ENCODE results near the gene FAM163A. TPM values are rescaled to one million over a fixed set of nuclear protein-coding genes. Genes with fewer than 3 reads are reported as not detected.

Gene FAM163A
- total RNA-seq, 1 experiment from 2014 or later, result not detected

GRCh38 chr1:179805291-179806195 is 62.5 kb downstream of the FAM163A start:
- H3K27ac ChIP-seq (ENCODE audit: low read depth, low read length), result no peak overlapping the region
- intact Hi-C loops (cut with micrococcal nuclease), result no loop called here

DNA sequence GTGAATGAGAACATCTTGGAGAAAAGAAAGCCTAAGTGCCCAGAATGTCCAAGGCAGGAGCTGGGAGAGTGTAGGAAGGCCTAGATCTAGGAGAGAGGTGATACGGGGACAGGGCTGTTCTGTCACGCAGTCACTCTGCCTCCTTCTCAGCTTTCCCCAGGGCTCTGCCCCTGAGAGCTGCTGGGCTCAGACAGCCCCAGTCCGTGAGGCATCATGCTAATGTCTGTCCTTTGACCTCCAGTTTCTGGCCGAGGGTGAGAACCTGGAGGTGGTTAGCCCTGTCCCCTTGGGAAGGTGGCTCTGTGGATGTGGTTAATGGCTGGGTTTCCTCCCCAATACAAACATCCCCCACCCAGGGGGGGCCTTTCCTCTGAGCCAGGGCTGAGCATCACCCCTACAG is 63.2 kb downstream of the FAM163A start:
- H3K4me1 ChIP-seq (ENCODE audit: control insufficient read depth in 1 of 2, insufficient read depth in 2 of 2, low read length in 2 of 2), result peaks cover 0 to 13% of the 10 kb centered on the region in 2 experiments; a peak in 2 of 4 replicates
- no peak for ATAC-seq
- H3K27ac ChIP-seq (ENCODE audit: low read depth, low read length), result no peak overlapping the region
- no peak overlapping the region for H3K4me3 ChIP-seq (replicated peaks in 1 of 2; ENCODE audit: low read depth in 1 of 2, low read length in 2 of 2)
- no peak overlapping the region for H3K9ac ChIP-seq (ENCODE audit: low read length)
- H2AFZ ChIP-seq (ENCODE audit: low read depth, low read length, poor library complexity, severe bottlenecking), result no peak overlapping the region
- no TSS peak for BruUV-seq (replicated peaks)
- H3K79me2 ChIP-seq (ENCODE audit: insufficient read depth, low read length), result no peaks in the 10 kb centered on the region
- TF ChIP-seq ATF3 (IDR thresholded peaks at IDR 0.05), result no peak
- H3K27me3 ChIP-seq (ENCODE audit: insufficient read depth, low read length), result 0 out of 2 replicates have a peak, but pooled peaks cover 4% of the 10 kb centered on the region
- no peaks in the 10 kb centered on the region for H3K9me3 ChIP-seq (ENCODE audit: control insufficient read depth in 1 of 2, insufficient read depth in 1 of 2, low read depth in 1 of 2, low read length in 2 of 2)
- H3K36me3 ChIP-seq (ENCODE audit: control insufficient read depth in 1 of 2, insufficient read depth in 2 of 2, low read length in 2 of 2), result no peaks in the 10 kb centered on the region
- intact Hi-C loops (cut with micrococcal nuclease), result no loop called here
- H3K9me2 ChIP-seq (ENCODE audit: insufficient read depth), result no peaks in the 10 kb centered on the region
- no peaks in the 10 kb centered on the region for H4K20me1 ChIP-seq (ENCODE audit: insufficient read depth)
- CTCF ChIA-PET, result interaction anchor here (3.0 kb wide), 1 partner anchor 8 kb away, joined by 13 read pairs; no protein-coding TSS in a partner anchor
- POLR2A ChIA-PET, result interaction anchor here (0.7 kb wide), 1 partner anchor 210 kb away, joined by 3 read pairs; no protein-coding TSS in a partner anchor
- H3K4me2 ChIP-seq (ENCODE audit: low read length), result no peak overlapping the region
- DNase-seq (ENCODE audit: low read depth, low spot score), result no peak
- RAD21 ChIA-PET (ENCODE audit: low non-redundant PET in 1 of 2, low total read pairs in 2 of 2, uncharacterized antibody in 2 of 2, unreplicated experiment in 2 of 2), result no interaction called here

More at GRCh38 chr1:179805291-179806195, 62.5 kb downstream of the FAM163A start:
- H3K4me1 ChIP-seq (ENCODE audit: control insufficient read depth in 1 of 2, insufficient read depth in 2 of 2, low read length in 2 of 2), result peaks cover 0 to 13% of the 10 kb centered on the region in 2 experiments; a peak in 2 of 4 replicates
- 0 out of 2 replicates have a peak, but pooled peaks cover 4% of the 10 kb centered on the region for H3K27me3 ChIP-seq (ENCODE audit: insufficient read depth, low read length)
- ChIA-PET POLR2A (no interaction called here), CTCF (interaction anchor here (3.0 kb wide), 1 partner anchor 9 kb away, joined by 13 read pairs; no protein-coding TSS in a partner anchor), RAD21 (ENCODE audit: low non-redundant PET in 1 of 2, low total read pairs in 2 of 2, uncharacterized antibody in 2 of 2, unreplicated experiment in 2 of 2) (no interaction called here)
- ATAC-seq (no peak), DNase-seq (ENCODE audit: low read depth, low spot score) (no peak)
- H2AFZ ChIP-seq (ENCODE audit: low read depth, low read length, poor library complexity, severe bottlenecking), result no peak overlapping the region
- BruUV-seq (replicated peaks), result no TSS peak
- H4K20me1 ChIP-seq (ENCODE audit: insufficient read depth), result no peaks in the 10 kb centered on the region
- H3K36me3 ChIP-seq (ENCODE audit: control insufficient read depth in 1 of 2, insufficient read depth in 2 of 2, low read length in 2 of 2), result no peaks in the 10 kb centered on the region
- no peaks in the 10 kb centered on the region for H3K9me3 ChIP-seq (ENCODE audit: control insufficient read depth in 1 of 2, insufficient read depth in 1 of 2, low read depth in 1 of 2, low read length in 2 of 2)
- no peak overlapping the region for H3K4me2 ChIP-seq (ENCODE audit: low read length)
- no peak for TF ChIP-seq ZNF274 (IDR thresholded peaks at IDR 0.05; ENCODE audit: low read depth, low read length)
- H3K79me2 ChIP-seq (ENCODE audit: insufficient read depth, low read length), result no peaks in the 10 kb centered on the region
- H3K9me2 ChIP-seq (ENCODE audit: insufficient read depth), result no peaks in the 10 kb centered on the region
- no peak overlapping the region for H3K4me3 ChIP-seq (replicated peaks in 1 of 2; ENCODE audit: low read depth in 1 of 2, low read length in 2 of 2)
- H3K9ac ChIP-seq (ENCODE audit: low read length), result no peak overlapping the region
